NAMALWA (cell line): ENCODE measurements around the gene HP.
"Not testable (repeated sequence)": the region's sequence is repeated elsewhere in the genome, so short reads cannot be mapped to it uniquely, and the experiment has no call there.

Experiments
- DNase-seq: peaks from one replicate; pipeline ENCODE4 v3.0.0-alpha.2; 2015; ENCODE audit warnings: low spot score

HP gene

DNA sequence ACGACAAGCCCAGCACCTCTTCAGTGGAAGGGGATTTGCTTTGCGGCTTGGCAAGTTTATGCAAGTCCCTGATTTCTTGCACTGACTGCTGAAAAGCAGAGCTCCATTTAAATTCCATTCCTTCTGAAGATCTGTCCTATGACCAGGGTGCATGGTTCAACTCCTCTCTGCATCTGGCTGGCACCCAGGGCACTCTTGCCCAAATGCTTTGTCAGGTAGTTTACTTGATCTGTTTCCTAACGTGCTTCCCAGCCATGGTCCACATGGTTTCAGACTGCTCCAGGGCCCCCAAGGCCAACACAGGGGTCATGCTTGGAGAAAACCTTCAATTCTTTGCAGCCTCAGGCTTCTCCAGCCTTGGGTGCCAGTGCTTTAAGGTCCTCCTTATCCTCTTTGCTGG lies 11.2 kb upstream of the HP start:
- DNase-seq, result no peak

DNA sequence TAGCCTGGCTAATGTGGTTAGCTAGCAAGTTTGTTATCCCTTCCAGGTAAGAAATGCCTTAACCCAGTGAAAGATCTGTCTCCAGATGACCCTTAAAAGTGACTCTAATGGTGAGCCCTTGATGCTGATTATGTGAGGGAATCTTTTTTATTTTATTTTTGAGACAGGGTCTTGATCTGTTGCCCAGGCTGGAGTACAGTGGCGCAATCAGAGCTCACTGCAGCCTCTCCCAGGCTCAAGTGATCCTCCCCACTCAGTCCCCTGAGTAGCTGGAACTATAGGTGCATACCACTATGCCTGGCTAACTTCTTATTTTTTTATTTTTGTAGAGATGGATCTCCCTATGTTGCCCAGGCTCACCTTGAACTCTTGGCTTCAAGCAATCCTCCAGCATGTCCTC lies 10.8 kb upstream of the HP start:
- no peak for DNase-seq

GRCh38 chr16:72044296-72044695 lies 10.0 kb upstream of the HP start:
- DNase-seq, result no peak

DNA sequence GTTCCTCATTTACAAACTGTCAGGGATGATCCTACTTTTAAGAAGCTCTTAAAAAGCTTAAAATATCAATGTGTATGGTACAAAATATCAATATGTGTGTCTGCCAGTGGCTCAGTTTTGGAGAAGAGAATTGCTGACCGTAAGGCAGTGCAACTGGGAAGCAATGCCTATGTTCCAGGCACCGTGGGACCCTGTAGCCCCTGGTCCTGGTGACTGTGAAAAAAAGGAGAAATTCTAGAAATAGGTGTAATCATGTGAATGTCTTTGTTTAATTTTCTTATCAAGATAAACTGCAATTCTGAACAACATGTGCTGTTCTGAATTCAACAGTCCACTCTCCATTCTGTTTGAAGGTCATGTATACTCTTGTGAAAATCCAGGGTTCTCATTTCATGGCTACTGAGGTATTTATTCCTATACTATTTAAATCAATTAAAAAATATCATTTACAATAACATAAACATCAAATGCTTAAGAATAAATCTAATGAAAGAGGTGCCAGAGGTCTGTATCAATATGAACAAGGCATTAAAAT lies 9.4 kb upstream of the HP start:
- no peak for DNase-seq

DNA sequence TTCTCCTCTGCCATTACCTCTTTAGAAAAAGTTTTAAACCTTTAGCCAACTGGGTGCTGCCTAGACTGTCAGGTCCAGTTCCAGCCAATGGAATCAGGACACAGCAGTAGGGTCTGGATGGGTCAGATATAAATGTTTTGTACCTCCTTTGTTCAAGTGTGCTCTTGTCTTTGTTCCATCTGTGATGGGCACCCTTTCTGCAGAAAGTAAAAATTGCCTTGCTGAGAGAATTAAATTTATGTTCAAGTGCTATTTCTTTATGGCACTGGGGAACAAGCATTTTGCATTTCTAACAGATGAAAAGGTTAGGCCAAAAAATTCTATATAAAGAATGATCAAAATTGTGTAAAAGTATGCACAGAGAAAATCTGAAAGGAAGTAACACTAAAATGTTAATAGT lies 5.2 kb upstream of the HP start:
- DNase-seq, result no peak

DNA sequence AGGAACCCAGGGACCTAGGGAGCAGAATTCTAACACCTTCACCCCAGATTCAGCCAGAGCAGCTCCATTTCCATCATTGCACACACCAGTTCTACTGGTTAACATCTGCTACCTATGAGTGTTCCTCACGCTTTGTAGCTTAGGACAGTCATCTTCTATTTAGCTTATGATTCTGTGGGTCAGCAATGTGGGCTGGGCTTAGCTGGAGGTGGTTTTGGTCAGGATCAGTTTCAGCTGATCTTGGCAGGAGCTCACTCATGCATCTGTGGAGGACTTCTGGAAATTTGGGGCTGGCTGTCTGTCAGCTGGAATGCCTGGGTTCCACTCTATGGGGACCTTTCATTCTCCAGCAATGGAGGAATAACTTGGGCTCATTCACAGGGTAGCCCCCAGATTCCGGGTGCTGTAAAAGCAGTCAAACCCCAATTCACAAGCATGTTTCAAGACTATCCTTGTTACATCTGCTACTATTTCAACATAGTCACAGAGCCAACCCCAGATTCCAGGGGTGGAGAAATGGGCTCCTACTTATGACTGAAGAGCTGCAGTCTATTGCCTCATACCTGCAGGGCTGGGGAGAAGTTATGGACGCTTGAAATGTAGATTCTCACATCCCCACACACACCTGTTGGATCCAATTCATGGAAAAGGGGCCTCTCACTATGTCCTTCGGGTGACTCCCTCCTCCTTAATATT lies 3.4 kb upstream of the HP start:
- DNase-seq, result no peak

DNA sequence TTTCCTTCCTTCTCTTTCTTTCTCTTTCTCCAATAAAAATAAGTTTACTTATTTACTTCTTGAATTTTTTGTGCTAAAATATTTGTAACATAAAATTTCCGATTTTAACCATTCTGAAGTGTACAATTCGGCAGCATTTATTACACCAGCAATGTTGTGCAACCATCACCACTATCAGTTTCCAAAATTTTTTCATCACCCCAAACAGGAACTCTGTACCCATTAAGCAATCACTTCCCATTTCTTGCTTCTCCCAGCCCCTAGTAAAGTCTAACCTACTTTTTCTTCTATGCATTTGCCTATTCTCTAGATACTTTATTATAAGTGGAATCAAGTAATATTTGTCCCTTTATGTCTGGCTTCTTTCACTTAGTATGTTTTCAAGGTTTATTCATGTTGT lies 2.5 kb upstream of the HP start:
- no peak for DNase-seq

GRCh38 chr16:72055911-72056310 lies 1.6 kb downstream of the HP start:
- DNase-seq, result no peak

GRCh38 chr16:72057313-72057712 lies 3.0 kb downstream of the HP start:
- not testable (repeated sequence) for DNase-seq

- not testable (repeated sequence) for DNase-seq
Measured at GRCh38 chr16:72059060-72059459, 4.8 kb downstream of the HP start.

DNA sequence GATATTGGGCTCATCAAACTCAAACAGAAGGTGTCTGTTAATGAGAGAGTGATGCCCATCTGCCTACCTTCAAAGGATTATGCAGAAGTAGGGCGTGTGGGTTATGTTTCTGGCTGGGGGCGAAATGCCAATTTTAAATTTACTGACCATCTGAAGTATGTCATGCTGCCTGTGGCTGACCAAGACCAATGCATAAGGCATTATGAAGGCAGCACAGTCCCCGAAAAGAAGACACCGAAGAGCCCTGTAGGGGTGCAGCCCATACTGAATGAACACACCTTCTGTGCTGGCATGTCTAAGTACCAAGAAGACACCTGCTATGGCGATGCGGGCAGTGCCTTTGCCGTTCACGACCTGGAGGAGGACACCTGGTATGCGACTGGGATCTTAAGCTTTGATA lies 6.1 kb downstream of the HP start:
- DNase-seq, result no peak

- DNase-seq, result no peak
Measured at GRCh38 chr16:72061564-72061963, 7.3 kb downstream of the HP start.

DNA sequence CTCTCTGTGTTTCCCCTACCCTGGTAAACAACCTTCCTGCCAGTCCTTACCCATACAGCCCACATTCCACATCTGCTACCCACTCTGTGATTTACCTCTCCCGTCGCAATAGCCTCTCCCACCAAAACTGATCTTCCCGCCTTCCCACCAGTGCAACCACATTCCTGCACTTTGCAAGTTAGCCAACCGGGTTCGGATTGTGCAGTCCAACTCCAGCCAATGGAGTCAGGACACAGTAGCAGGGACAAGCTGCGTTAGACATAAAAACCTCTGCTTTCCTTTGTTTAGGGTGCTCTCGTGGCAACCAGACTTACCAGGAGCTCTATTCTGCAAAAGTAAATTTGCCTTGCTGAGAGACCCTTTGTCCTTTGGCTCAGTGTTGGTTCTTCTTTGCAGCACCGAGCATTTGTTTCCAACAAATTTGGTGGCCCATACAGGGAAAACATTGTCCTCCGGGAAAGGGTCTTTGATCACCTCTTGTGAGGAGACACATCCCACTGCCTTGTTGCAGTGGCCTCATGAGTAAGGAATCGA lies 10.1 kb downstream of the HP start:
- DNase-seq, result no peak

- peak; percentile 61 for DNase-seq
Measured at GRCh38 chr16:72066747-72067146, 12.4 kb downstream of the HP start.

DNA sequence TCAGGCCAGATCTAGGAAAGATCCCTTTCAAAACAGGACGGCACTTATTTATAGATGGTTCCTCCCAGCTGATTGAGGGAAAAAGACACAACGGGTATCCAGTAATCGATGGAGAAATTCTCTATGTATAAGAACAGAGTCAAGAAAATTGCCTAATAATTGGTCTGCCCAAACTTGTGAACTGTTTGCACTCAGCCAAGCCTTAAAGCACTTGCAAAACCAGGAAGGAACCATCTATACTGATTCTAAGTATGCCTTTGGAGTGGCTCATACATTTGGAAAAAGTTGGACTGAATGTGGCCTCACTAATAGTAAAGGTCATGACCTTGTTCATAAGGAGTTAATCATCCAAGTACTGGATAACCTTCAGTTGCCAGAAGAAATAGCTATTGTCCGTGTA lies 14.6 kb downstream of the HP start:
- DNase-seq, result no peak

DNA sequence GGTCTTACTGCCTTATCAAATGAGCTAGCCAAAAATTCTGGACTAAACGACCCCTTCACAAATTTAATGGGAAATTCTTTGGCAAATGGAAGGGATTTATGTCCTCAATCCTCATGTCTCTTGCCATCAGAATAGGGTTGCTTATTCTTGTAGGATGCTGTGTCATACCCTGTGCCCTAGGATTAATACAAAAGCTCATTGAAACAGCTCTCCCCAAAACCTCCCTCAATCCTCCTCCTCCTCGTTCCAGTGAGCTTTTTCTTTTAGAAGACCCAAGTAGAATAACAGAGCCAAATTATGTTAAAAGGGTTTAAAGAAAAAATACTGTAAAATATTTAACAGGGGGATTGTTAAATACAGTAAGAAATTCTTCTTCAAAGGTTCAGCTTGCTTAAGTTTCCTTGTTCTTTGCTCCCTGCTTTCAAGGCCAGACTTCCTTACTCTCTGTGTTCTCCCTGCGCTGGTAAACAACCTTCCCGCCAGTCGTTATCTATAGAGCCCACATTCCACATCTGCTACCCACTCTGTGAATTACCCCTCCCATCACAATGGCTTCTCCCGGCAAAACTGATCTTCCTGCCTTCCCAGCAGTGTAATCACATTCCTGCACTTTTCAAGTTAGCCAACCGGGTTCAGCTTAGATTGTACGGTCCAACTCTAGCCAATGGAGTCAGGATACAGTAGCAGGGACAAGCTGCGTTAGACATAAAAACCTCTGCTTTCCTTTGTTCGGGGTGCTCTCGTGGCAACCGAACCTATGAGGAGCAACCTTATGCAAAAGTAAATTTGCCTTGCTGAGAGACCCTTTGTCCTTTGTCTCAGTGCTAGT lies 18.4 kb downstream of the HP start:
- no peak for DNase-seq

DNA sequence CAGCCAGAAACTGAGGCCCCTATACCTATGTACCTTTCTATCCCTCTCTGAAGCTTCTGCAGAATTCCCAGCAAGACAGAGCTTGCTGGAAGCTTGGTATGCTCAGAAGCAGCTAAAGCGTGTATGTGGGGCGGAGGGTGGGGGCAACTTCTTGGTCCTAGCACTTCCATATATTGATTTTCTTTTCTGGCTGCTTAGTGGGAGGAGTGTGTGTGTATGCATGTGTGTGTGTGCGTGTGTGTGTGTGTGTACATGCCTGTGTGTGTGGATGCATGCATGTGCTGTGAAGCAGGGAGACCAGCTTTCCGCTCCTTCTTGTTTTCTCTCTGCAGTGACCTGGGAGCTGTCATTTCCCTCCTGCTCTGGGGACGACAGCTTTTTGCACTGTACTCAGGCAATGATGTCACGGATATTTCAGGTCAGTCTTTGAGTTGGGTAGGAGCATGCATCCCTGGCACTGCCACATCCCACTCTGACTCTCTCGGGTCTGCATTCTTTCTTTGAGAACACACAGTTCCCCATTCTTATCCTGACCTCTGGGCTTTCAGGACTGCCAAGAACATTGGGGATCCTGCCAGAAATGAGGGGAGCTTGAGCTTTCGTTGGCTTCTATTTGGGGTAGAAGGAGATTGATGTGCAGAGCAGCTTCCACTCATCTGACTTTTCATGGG lies 19.4 kb downstream of the HP start:
- no peak for DNase-seq

- not testable (repeated sequence) for DNase-seq
Measured at GRCh38 chr16:72075067-72075466, 20.8 kb downstream of the HP start.

DNA sequence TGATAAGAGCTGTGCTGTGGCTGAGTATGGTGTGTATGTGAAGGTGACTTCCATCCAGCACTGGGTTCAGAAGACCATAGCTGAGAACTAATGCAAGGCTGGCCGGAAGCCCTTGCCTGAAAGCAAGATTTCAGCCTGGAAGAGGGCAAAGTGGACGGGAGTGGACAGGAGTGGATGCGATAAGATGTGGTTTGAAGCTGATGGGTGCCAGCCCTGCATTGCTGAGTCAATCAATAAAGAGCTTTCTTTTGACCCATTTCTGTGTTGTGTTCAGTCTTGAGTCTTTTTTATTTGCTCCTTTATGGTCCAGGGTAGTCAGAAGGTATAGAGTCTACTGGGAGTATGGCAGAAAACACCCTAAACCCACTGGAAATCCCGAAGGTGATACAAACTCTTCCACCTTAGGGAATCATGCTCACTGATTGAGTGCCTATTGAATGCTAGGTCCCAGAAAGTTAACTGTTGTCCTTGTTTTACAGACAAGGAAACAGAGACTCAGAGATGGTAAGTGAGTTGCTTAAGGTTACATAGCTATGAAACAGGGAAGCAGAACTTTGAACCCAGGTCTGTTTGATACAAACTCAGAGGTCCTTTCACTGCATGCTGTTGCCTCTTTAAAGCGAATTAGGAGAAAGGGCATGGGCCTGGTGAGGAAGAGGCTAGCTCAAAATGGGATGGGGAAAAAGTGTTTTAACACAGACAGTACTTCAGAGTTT lies 22.8 kb downstream of the HP start:
- DNase-seq, result not testable (repeated sequence)

DNA sequence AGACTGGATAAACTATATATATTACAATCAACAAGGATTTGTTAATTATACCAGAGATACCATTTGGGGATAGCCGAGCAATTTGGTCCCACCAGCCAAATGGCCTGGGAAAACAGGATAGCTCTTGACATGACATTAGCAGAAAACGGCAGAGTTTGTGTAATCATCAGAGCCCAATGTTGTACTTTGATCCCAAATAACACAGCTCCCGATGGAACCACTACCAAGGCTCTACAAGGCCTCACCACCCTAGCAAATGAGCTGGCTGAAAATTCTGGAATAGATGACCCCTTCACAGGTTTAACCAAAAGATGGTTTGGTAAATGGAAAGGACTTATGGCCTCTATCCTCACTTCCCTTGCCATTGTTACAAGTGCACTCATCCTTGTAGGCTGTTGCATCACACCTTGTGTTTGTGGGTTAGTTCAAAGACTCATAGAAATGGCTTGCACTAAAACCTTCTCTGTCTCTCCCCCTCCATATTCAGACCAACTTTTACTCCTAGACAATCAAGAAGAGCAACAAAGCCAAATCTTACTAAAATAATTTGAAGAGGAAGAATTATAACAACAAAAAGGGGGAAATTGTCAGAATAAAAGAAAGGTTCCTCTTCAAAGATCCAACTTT lies 29.6 kb downstream of the HP start:
- DNase-seq, result no peak

DNA sequence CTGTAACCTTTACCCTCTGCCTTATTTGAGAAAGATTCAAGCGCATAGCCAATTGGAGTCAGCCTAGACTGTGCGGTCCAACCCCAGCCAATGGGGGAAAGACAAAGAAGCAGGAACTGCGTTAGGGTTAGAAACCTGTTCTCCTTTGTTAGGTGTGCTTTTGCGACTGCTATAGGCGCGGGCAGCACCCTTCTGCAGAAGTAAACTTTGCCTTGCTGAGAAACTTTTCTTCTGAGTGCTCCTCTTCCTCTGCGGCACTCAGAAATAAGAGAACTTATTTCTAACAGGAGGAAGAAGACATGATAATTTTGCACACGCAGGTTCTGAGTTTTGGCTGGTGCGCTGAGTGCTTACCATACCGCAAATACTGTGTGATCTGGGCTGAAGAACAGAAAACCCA lies 30.1 kb downstream of the HP start:
- DNase-seq, result no peak
